Effector memory CD4-positive, alpha-beta T cell (primary cell): ENCODE measurements around the gene COL7A1.

Experiments used
- DNase-seq, 3 donors: peaks; one replicate each; pipeline ENCODE4 v3.0.0-alpha.2; 2020
- H3K27ac ChIP-seq: 2 replicates; pipeline ENCODE4 v1.7.0; 2013; ENCODE audit warnings: mild to moderate bottlenecking, low read length, moderate library complexity; ENCODE audit not compliant: insufficient read depth, poor library complexity, severe bottlenecking
- H3K27me3 ChIP-seq: replicated peaks from 2 replicates; pipeline ENCODE4 v1.7.0; 2013; ENCODE audit warnings: mild to moderate bottlenecking, low read length; ENCODE audit not compliant: insufficient read depth, control insufficient read depth, poor library complexity, severe bottlenecking
- H3K36me3 ChIP-seq: 2 replicates; pipeline ENCODE4 v1.7.0; 2013; ENCODE audit warnings: mild to moderate bottlenecking, low read length, moderate library complexity; ENCODE audit not compliant: control insufficient read depth, insufficient read depth
- H3K4me1 ChIP-seq: 2 replicates; pipeline ENCODE4 v1.7.0; 2013; ENCODE audit warnings: low read length, mild to moderate bottlenecking; ENCODE audit not compliant: control insufficient read depth, insufficient read depth, poor library complexity, severe bottlenecking
- H3K4me3 ChIP-seq: 2 replicates; pipeline ENCODE4 v1.7.0; 2013; ENCODE audit warnings: low read length, low read depth, mild to moderate bottlenecking; ENCODE audit not compliant: insufficient read depth, poor library complexity, severe bottlenecking
- H3K9me3 ChIP-seq: 2 replicates; pipeline ENCODE4 v1.7.0; 2013; ENCODE audit warnings: mild to moderate bottlenecking, low read length, moderate library complexity; ENCODE audit not compliant: control insufficient read depth

The COL7A1 gene

DNA sequence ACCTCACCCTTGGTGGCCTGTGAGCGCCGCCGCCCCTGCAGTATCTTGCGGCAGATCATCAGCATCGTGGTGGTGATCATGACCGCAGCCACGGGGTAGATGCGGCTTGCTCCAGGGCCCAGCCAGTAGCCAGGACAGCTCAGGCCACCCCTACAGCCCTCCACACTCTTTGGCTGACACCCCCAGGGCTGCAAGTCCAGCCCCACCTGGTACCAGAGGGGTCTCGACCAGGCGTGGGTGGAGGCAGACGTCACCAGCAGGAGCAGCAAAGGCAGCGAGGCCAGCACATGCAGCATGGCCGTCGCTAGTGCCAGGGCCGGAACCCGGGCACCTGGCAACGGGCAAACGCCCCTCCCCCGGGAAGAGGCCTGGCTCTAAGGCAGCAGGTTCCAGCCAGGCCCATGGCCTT is 26.3 kb upstream of the COL7A1 start, which contains the start of gene TMEM89:
TMEM89 (minus strand) TSS at position 309 of the 409 bp plus-strand sequence; CDS start at position 296, 13 bp downstream.
- H3K4me1 ChIP-seq = no peaks in the 10 kb centered on the region
- H3K27me3 ChIP-seq = no peaks in the 10 kb centered on the region
- no peak within 1 kb of the TSS for H3K4me3 ChIP-seq
- no peak for DNase-seq
- H3K36me3 ChIP-seq = no peaks in the 10 kb centered on the region
- no peaks in the 10 kb centered on the region for H3K9me3 ChIP-seq
- no peak within 1 kb of the TSS for H3K27ac ChIP-seq

DNA sequence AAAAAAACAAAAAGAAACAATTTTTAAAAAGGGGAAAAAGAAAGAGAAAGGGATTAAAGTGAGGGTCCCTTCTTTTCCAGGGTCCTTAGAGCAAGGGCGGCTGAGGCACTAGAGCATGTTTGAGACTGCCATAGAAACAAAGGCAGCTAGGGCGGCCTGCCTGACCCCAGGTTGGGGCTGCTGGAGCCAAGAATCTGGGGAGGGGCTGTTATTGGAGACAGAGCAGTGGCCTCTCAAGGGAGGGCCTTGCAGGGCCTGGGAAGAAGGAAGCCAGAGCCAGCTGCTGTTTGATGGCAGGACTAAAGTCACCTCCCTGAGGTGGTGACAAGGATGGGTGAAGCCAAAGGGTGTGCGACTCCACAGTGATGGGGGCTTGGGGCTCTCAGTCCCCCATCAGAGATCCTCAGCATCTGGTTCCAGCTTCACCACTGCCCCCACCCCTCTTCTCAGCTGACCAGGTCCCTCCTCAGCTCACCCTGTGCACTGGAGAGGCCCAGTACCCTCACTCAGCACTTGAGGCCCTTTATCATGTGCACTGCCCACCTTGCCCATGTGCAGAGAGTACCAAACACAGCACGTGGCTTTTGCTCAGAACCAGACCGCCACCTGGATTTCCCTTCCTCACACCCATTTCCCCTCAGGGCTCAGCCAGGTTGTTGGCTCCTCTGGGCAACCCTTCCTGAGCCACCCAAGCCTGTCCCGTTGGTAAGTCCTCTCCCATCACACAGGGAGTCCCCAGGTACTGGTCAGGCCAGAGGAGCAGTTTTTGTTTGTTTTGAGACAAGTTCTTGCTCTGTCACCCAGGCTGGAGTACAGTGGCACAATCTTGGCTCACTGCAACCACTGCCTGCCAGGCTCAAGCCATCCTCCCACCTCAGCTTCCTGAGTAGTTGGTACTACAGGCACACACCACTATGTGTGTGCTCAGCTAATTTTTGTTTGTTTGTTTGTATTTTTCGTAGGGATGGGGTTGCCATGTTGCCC is 24.7 kb upstream of the COL7A1 start:
- Histone ChIP-seq H3K27ac (no peak overlapping the region), H3K9me3 (no peaks in the 10 kb centered on the region), H3K4me3 (no peak overlapping the region), H3K36me3 (no peaks in the 10 kb centered on the region), H3K4me1 (no peaks in the 10 kb centered on the region), H3K27me3 (no peaks in the 10 kb centered on the region)
- no peak for DNase-seq

DNA sequence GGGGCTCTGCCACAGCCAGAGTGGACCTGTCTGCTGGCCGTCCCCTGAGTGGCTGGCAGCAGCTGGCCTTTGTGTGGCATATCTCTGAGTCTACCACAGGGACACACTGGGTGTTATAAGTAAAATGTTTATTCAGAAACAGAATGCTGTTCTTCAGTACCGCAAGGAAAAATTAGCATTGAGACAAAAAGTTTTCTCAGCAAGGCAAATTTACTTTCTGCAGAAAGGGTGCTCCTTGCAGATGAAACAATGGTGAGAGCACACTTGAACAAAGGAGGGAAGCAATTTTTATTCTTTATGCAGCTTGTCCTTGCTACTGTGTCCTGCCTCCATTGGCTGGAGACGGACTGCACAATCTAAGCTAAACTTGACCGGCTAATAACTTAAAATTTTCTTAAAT is 22.4 kb upstream of the COL7A1 start:
- Histone ChIP-seq H3K4me1 (no peaks in the 10 kb centered on the region), H3K36me3 (no peaks in the 10 kb centered on the region), H3K4me3 (no peak overlapping the region), H3K27me3 (no peaks in the 10 kb centered on the region), H3K9me3 (no peaks in the 10 kb centered on the region), H3K27ac (no peak overlapping the region)
- DNase-seq = no peak

DNA sequence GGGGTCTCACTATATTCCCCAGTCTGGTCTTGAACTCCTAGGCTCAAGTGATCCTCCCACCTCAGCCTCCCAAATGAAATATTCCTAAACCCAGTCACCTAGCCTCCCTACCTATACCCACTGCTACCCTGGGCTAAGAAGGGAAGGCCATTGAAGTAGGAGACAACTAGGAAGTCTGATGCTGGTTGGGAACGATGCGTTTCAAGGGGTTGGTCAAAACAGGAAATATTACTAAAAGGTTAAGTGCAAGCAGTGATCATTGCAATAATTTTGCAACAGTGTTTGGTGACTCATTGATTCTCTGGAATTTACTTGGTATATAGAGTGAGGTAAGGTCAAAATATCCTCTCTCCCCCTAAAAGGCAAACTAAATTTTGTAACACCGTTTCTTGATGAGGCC is 18.9 kb upstream of the COL7A1 start:
- no peaks in the 10 kb centered on the region for H3K4me1 ChIP-seq
- H3K36me3 ChIP-seq = no peaks in the 10 kb centered on the region
- H3K4me3 ChIP-seq = no peak overlapping the region
- DNase-seq = no peak
- no peak overlapping the region for H3K27ac ChIP-seq
- H3K27me3 ChIP-seq = no peaks in the 10 kb centered on the region
- H3K9me3 ChIP-seq = no peaks in the 10 kb centered on the region

GRCh38 chr3:48612309-48612708 is 17.2 kb upstream of the COL7A1 start:
- Histone ChIP-seq H3K27ac (no peak overlapping the region), H3K4me3 (no peak overlapping the region), H3K36me3 (no peaks in the 10 kb centered on the region), H3K4me1 (no peaks in the 10 kb centered on the region), H3K27me3 (no peaks in the 10 kb centered on the region), H3K9me3 (no peaks in the 10 kb centered on the region)
- no peak for DNase-seq

- Histone ChIP-seq H3K27me3 (no peaks in the 10 kb centered on the region), H3K27ac (peak within 1 kb of the TSS; percentile 83), H3K9me3 (no peaks in the 10 kb centered on the region), H3K36me3 (peaks cover 14% of the 10 kb centered on the region), H3K4me3 (peak within 1 kb of the TSS; percentile 98), H3K4me1 (no peaks in the 10 kb centered on the region)
- DNase-seq = peak; percentile 82 to 89 (median 85)
Measured at GRCh38 chr3:48609088-48610005, 14.2 kb upstream of the COL7A1 start, which contains the start of gene UQCRC1. UQCRC1 (minus strand) TSS chr3:48609646; CDS start chr3:48609620, 26 bp downstream.

DNA sequence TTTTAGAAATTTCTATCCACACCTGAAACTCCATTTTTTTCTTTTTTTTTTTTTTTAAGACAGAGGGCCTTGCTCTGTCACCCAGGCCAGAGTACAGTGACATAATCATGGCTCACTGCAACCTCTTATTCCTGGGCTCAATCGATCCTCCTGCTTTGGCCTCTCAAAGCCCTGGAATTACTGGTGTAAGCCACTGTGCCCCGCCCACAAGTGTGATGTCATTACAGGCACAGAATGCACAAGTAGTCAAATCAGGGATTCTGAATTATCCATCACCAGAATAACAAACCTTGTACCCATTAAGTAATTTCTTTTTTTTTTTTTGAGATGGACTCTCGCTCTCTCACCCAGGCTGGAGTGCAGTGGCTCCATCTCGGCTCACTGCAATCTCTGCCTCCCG is 12.4 kb upstream of the COL7A1 start:
- H3K4me3 ChIP-seq = no peak overlapping the region
- H3K9me3 ChIP-seq = no peaks in the 10 kb centered on the region
- DNase-seq = no peak
- no peak overlapping the region for H3K27ac ChIP-seq
- H3K4me1 ChIP-seq = no peaks in the 10 kb centered on the region
- peaks cover 33% of the 10 kb centered on the region for H3K36me3 ChIP-seq
- H3K27me3 ChIP-seq = no peaks in the 10 kb centered on the region

DNA sequence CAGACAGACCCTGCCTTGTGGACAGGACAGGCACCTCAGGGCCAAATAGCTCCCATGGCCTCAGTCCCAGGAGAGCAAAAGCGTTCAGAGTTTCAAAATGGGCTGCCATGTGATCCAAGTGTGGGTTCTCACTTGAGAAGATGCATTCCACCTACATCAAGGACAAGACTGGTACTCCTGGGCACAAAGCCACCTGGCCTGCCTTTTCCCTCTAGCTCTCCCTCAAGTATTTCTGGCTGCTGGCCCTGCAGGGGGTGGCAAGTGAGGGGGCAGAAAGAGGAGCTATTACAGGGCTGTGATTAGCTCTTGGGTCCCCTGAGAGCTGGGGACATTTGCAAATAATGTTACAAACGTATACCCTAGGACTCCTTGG is 6.5 kb upstream of the COL7A1 start:
- H3K36me3 ChIP-seq = peaks cover 78% of the 10 kb centered on the region
- H3K9me3 ChIP-seq = no peaks in the 10 kb centered on the region
- H3K4me3 ChIP-seq = no peak overlapping the region
- H3K27me3 ChIP-seq = no peaks in the 10 kb centered on the region
- no peak overlapping the region for H3K27ac ChIP-seq
- H3K4me1 ChIP-seq = no peaks in the 10 kb centered on the region
- no peak for DNase-seq

- Histone ChIP-seq H3K4me3 (no peak overlapping the region), H3K9me3 (no peaks in the 10 kb centered on the region), H3K27ac (no peak overlapping the region), H3K36me3 (peaks cover 78% of the 10 kb centered on the region), H3K27me3 (no peaks in the 10 kb centered on the region), H3K4me1 (no peaks in the 10 kb centered on the region)
- DNase-seq = no peak
Measured at GRCh38 chr3:48600711-48601621, 5.8 kb upstream of the COL7A1 start.
